Pancreas (tissue), 10 donors: ENCODE data around the gene TRIM61. TPM values are rescaled to one million over a fixed set of nuclear protein-coding genes. Genes with fewer than 3 reads are reported as not detected.
"Not testable (repeated sequence)": the region's sequence is repeated elsewhere in the genome, so short reads cannot be mapped to it uniquely, and the experiment has no call there.

ENCODE experiments used
- ATAC-seq, 4 donors: fragments of 200-7000 bp; cut with Tn5 transposase; one replicate each; pipeline versions ENCODE4 v1.8.0 to v1.9.1; 2020; ENCODE audit warnings: mild to moderate bottlenecking in 4 of 4, moderate library complexity in 4 of 4
- DNase-seq, 6 donors: peaks; one replicate each; pipeline ENCODE4 v3.0.0-alpha.2; 2020
- FAIRE-seq: peaks from 2 replicates; lab custom pipeline; 2012; peaks lifted over from hg19 to GRCh38; lab: Jason Lieb, UNC
- H3K27ac ChIP-seq, 4 donors: fragments of 200-600 bp; sonication (generic); 1 replicate in 3 of 4; 2 replicates in 1 of 4; pipeline versions ENCODE4 v1.5.0 to v1.8.0; 2020
- H3K27me3 ChIP-seq, 4 donors: fragments of 200-600 bp; one replicate each; pipeline ENCODE4 v1.8.0; 2021
- H3K36me3 ChIP-seq, 3 donors: fragments of 200-600 bp; sonication (generic) in 1 of 3; one replicate each; pipeline versions ENCODE4 v1.5.0 to v1.8.0; 2020 to 2021
- H3K4me1 ChIP-seq, 3 donors: fragments of 200-600 bp; one replicate each; pipeline ENCODE4 v1.8.0; 2021
- H3K4me3 ChIP-seq, 4 donors: fragments of 200-600 bp; sonication (generic) in 2 of 4; one replicate each; pipeline versions ENCODE4 v1.5.0 to v1.8.0; 2020 to 2021
- H3K9me3 ChIP-seq, 4 donors: fragments of 200-600 bp; one replicate each; pipeline ENCODE4 v1.8.0; 2021
- CTCF ChIP-seq, 4 donors: fragments of 200-600 bp; sonication (generic) in 3 of 4; IDR thresholded peaks; one replicate each; pipeline versions ENCODE4 v1.5.0 to v1.8.0; 2021; ENCODE audit warnings: antibody characterized with exemption in 4 of 4
- WGBS, 2 donors: extraction: QIAGEN DNeasy Blood & Tissue Kit; methylation state at CpG; one replicate each; pipeline ENCODE4 v1.1.7; 2013; 5-methylcytosine and 5-hydroxymethylcytosine counted together
- intact Hi-C, 3 donors: fragments of 100-400 bp; cut with DNase I; formaldehyde crosslinking; loops; one replicate each; pipeline versions ENCODE4 v1.11.1 to v1.14.2; 2022
- polyA plus RNA-seq, 2 donors: library from polyadenylated mRNA; stranded (reverse); fragments of 200-250 nt; gene quantifications; one replicate each; pipeline ENCODE4 v1.2.3, GENCODE V29; 2013
- total RNA-seq, 6 donors: library from RNA; stranded (reverse); fragmentation: NEBNext Ultra II Directional in 4 of 6; extraction: Animal tissue kit (Norgen Biotek cat#: 25700) in 4 of 6; gene quantifications; one replicate each; pipeline versions ENCODE4 v1.2.1 to v1.2.4, GENCODE V29; 2021 to 2023
- donor health status: healthy with polysubstance abuse.
- donor health status: DM: no; HTN: no; CAD: no; lungs with moderate emphysema.
- donor health status: DM: no; HTN: no; CAD: no.
- donor health status: control.
- donor health status: control.
- donor health status: Bipolar disorder and iron deficiency.
- donor health status: DM: yes; HTN: yes; CAD: no.
- donor health status: DM: no; HTN: no; CAD: no.
- donor health status: DM: no; HTN: no; CAD: no.
- donor health status: DM: yes; HTN: yes; CAD: no.

The TRIM61 gene
- total and polyA plus RNA-seq, 8 donors: 0.11 to 0.70 (median 0.18) TPM

GRCh38 chr4:164948975-164949374, 28.5 kb downstream of the TRIM61 start:
- H3K4me1 ChIP-seq: no peaks in the 10 kb centered on the region
- no peak overlapping the region for H3K27ac ChIP-seq
- no peak overlapping the region for H3K4me3 ChIP-seq
- intact Hi-C loops: no loop called here
- no peak for DNase-seq
- ATAC-seq: no peak
- H3K9me3 ChIP-seq: no peaks in the 10 kb centered on the region
- WGBS, 2 donors: 55 to 66% methylated on average over 4 of the region's 4 CpGs
- no peak for TF ChIP-seq CTCF (IDR thresholded peaks at IDR 0.05)
- H3K36me3 ChIP-seq: no peaks in the 10 kb centered on the region
- FAIRE-seq: no peak
- H3K27me3 ChIP-seq: peaks cover 0 to 8% (median 0%) of the 10 kb centered on the region in 4 donors

- FAIRE-seq, H3K36me3 ChIP-seq, H3K4me3 ChIP-seq, DNase-seq, ATAC-seq, H3K9me3 ChIP-seq, H3K27ac ChIP-seq, intact Hi-C loops, H3K4me1 ChIP-seq, H3K27me3 ChIP-seq: not testable (repeated sequence)
- WGBS, 2 donors: 66 to 70% methylated on average over 3 of the region's 3 CpGs
These were observed 29.5 kb downstream of the TRIM61 start for GRCh38 chr4:164948006-164948405.

- Histone ChIP-seq H3K36me3 (no peaks in the 10 kb centered on the region), H3K27me3 (peaks cover 0 to 4% (median 0%) of the 10 kb centered on the region in 4 donors), H3K9me3 (no peaks in the 10 kb centered on the region), H3K27ac (no peak overlapping the region), H3K4me1 (no peaks in the 10 kb centered on the region), H3K4me3 (no peak overlapping the region)
- no peak for TF ChIP-seq CTCF (IDR thresholded peaks at IDR 0.05)
- intact Hi-C loops: no loop called here
- FAIRE-seq: no peak
- ATAC-seq: no peak
- no peak for DNase-seq
- 69 to 89% methylated on average over 5 of the region's 5 CpGs for WGBS, 2 donors
These were observed 30.6 kb downstream of the TRIM61 start for GRCh38 chr4:164946810-164947209.

- no peak for DNase-seq
- ATAC-seq: no peak
- Histone ChIP-seq H3K4me1 (no peaks in the 10 kb centered on the region), H3K36me3 (no peaks in the 10 kb centered on the region), H3K27ac (no peak overlapping the region), H3K4me3 (no peak overlapping the region), H3K27me3 (peaks cover 0 to 4% (median 0%) of the 10 kb centered on the region in 4 donors), H3K9me3 (no peaks in the 10 kb centered on the region)
- FAIRE-seq: no peak
- WGBS, 2 donors: 50 to 52% methylated on average over 5 of the region's 5 CpGs
- no peak for TF ChIP-seq CTCF (IDR thresholded peaks at IDR 0.05)
- intact Hi-C loops: no loop called here
These were observed 32.3 kb downstream of the TRIM61 start for GRCh38 chr4:164945146-164945545.

GRCh38 chr4:164943192-164943591, 34.3 kb downstream of the TRIM61 start:
- intact Hi-C loops: no loop called here
- no peak overlapping the region for H3K4me3 ChIP-seq
- no peak for TF ChIP-seq CTCF (IDR thresholded peaks at IDR 0.05)
- no peak for DNase-seq
- H3K9me3 ChIP-seq: no peaks in the 10 kb centered on the region
- no peak for ATAC-seq
- no peak overlapping the region for H3K27ac ChIP-seq
- no peaks in the 10 kb centered on the region for H3K36me3 ChIP-seq
- no peak for FAIRE-seq
- WGBS, 2 donors: 62 to 67% methylated on average over 9 of the region's 9 CpGs
- no peaks in the 10 kb centered on the region for H3K4me1 ChIP-seq
- peaks cover 0 to 1% (median 0%) of the 10 kb centered on the region in 4 donors for H3K27me3 ChIP-seq
